Uterus (tissue), 4 donors: ENCODE data around the gene PHF11. TPM values are rescaled to one million over a fixed set of nuclear protein-coding genes. Genes with fewer than 3 reads are reported as not detected.
"Not testable (repeated sequence)": the region's sequence is repeated elsewhere in the genome, so short reads cannot be mapped to it uniquely, and the experiment has no call there.

ENCODE experiments used
- DNase-seq, 2 donors: peaks; one replicate each; pipeline ENCODE4 v3.0.0-alpha.2; 2019 to 2020
- H3K27ac ChIP-seq, 2 donors: fragments of 200-600 bp; sonication (generic); 1 replicate in 1 of 2; 2 replicates in 1 of 2; pipeline ENCODE4 v1.5.1; 2016 to 2018
- H3K27me3 ChIP-seq, 2 donors: fragments of 200-600 bp; sonication (generic); one replicate each; pipeline ENCODE4 v1.5.1; 2018 to 2019; ENCODE audit warnings: control low read depth in 1 of 2
- H3K36me3 ChIP-seq, 2 donors: fragments of 200-600 bp; sonication (generic); one replicate each; pipeline ENCODE4 v1.5.1; 2019; ENCODE audit warnings: control low read depth in 1 of 2
- H3K4me1 ChIP-seq, 2 donors: fragments of 200-600 bp; sonication (generic); one replicate each; pipeline ENCODE4 v1.5.1; 2018 to 2019; ENCODE audit warnings: control low read depth in 1 of 2
- H3K4me3 ChIP-seq, 2 donors: fragments of 200-600 bp; sonication (generic); 1 replicate in 1 of 2; 2 replicates in 1 of 2; pipeline ENCODE4 v1.5.1; 2018 to 2019; ENCODE audit warnings: mild to moderate bottlenecking in 1 of 2
- H3K9me3 ChIP-seq, 2 donors: fragments of 200-600 bp; sonication (generic); one replicate each; pipeline ENCODE4 v1.5.1; 2019; ENCODE audit warnings: control low read depth in 1 of 2
- CTCF ChIP-seq, 4 experiments: fragments of 200-600 bp in 2 of 4; fragments of 450-650 bp in 2 of 4; sonication (generic) in 2 of 4; IDR thresholded peaks; one replicate each; pipeline ENCODE4 v1.5.1; 2016 to 2019; ENCODE audit warnings: antibody characterized with exemption in 4 of 4, mild to moderate bottlenecking in 2 of 4, moderate library complexity in 1 of 4
- POLR2A ChIP-seq, 2 donors: fragments of 450-650 bp; IDR thresholded peaks; one replicate each; pipeline ENCODE4 v1.6.1; 2016; ENCODE audit warnings: antibody characterized with exemption in 2 of 2, mild to moderate bottlenecking in 1 of 2, moderate library complexity in 1 of 2
- intact Hi-C: fragments of 100-400 bp; cut with DNase I; formaldehyde crosslinking; loops from one replicate; pipeline ENCODE4 v1.15.1; 2023; ENCODE audit warnings: low total_unique reads
- total RNA-seq, 4 donors: library from RNA; depleted of rRNA in 3 of 4; stranded (reverse); fragments of >200 nt in 3 of 4; gene quantifications; one replicate each; pipeline versions ENCODE4 v1.1.0 to v1.2.4, GENCODE V29; 2014 to 2023
- donor health status: DM: yes; HTN: yes; CAD: no.

The PHF11 gene
- total RNA-seq, 4 donors from 2014 or later: 26.2 to 70.9 (median 27.2) TPM

- no peak overlapping the region for H3K27ac ChIP-seq
- TF ChIP-seq CTCF (IDR thresholded peaks at IDR 0.05) (no peak), POLR2A (IDR thresholded peaks at IDR 0.05) (no peak)
- no peaks in the 10 kb centered on the region for H3K27me3 ChIP-seq
- no peaks in the 10 kb centered on the region for H3K4me1 ChIP-seq
- H3K9me3 ChIP-seq: no peaks in the 10 kb centered on the region
- intact Hi-C loops: no loop called here
- no peaks in the 10 kb centered on the region for H3K36me3 ChIP-seq
- no peak for DNase-seq
- H3K4me3 ChIP-seq: no peak overlapping the region
Measured at GRCh38 chr13:49472186-49472585, 23.6 kb upstream of the PHF11 start.

- intact Hi-C loops: no loop called here
- no peaks in the 10 kb centered on the region for H3K36me3 ChIP-seq
Measured at GRCh38 chr13:49476529-49476928, 19.2 kb upstream of the PHF11 start.

GRCh38 chr13:49481788-49482187 is 14.0 kb upstream of the PHF11 start:
- Histone ChIP-seq H3K27ac (no peak overlapping the region), H3K4me1 (no peaks in the 10 kb centered on the region), H3K36me3 (no peaks in the 10 kb centered on the region), H3K27me3 (no peaks in the 10 kb centered on the region), H3K9me3 (no peaks in the 10 kb centered on the region), H3K4me3 (no peak overlapping the region)
- no peak for TF ChIP-seq CTCF (IDR thresholded peaks at IDR 0.05)
- no peak for TF ChIP-seq POLR2A (IDR thresholded peaks at IDR 0.05)
- no peak for DNase-seq
- intact Hi-C loops: no loop called here

More at GRCh38 chr13:49476529-49476928, 19.2 kb upstream of the PHF11 start:
- H3K27ac ChIP-seq: no peak overlapping the region
- H3K9me3 ChIP-seq: no peaks in the 10 kb centered on the region
- TF ChIP-seq POLR2A (IDR thresholded peaks at IDR 0.05) (no peak), CTCF (IDR thresholded peaks at IDR 0.05) (no peak)
- no peak overlapping the region for H3K4me3 ChIP-seq
- H3K27me3 ChIP-seq: no peaks in the 10 kb centered on the region
- no peaks in the 10 kb centered on the region for H3K4me1 ChIP-seq
- no peak for DNase-seq

GRCh38 chr13:49488563-49488962 is 7.2 kb upstream of the PHF11 start:
- no peak overlapping the region for H3K27ac ChIP-seq
- H3K27me3 ChIP-seq: no peaks in the 10 kb centered on the region
- TF ChIP-seq POLR2A (IDR thresholded peaks at IDR 0.05) (no peak), CTCF (IDR thresholded peaks at IDR 0.05) (no peak)
- no peaks in the 10 kb centered on the region for H3K36me3 ChIP-seq
- no peak for DNase-seq
- no peaks in the 10 kb centered on the region for H3K4me1 ChIP-seq
- H3K9me3 ChIP-seq: no peaks in the 10 kb centered on the region
- intact Hi-C loops: no loop called here
- H3K4me3 ChIP-seq: no peak overlapping the region

- H3K27me3 ChIP-seq: no peaks in the 10 kb centered on the region
- H3K9me3 ChIP-seq: no peaks in the 10 kb centered on the region
- intact Hi-C loops: no loop called here
- peak overlapping the region; percentile 94 for H3K27ac ChIP-seq
- DNase-seq: no peak
- no peaks in the 10 kb centered on the region for H3K4me1 ChIP-seq
- H3K4me3 ChIP-seq: peak overlapping the region; percentile 47 to 49
- H3K36me3 ChIP-seq: no peaks in the 10 kb centered on the region
- TF ChIP-seq CTCF (IDR thresholded peaks at IDR 0.05) (no peak), POLR2A (IDR thresholded peaks at IDR 0.05) (no peak)
Measured at GRCh38 chr13:49494645-49495044, 1.1 kb upstream of the PHF11 start.

GRCh38 chr13:49496837-49497236 is 1.1 kb downstream of the PHF11 start:
- H3K36me3 ChIP-seq, intact Hi-C loops, H3K9me3 ChIP-seq, H3K4me3 ChIP-seq, DNase-seq, H3K27me3 ChIP-seq, H3K4me1 ChIP-seq: not testable (repeated sequence)
- H3K27ac ChIP-seq: peak overlapping the region; percentile 94
